Left ventricle myocardium superior (tissue), 1 donor: ENCODE data around the gene WFDC2. TPM values are rescaled to one million over a fixed set of nuclear protein-coding genes. Genes with fewer than 3 reads are reported as not detected.

Source experiments
- ATAC-seq: fragments of 200-7000 bp; cut with Tn5 transposase; one replicate; pipeline ENCODE4 v1.9.1; 2020; ENCODE audit warnings: mild to moderate bottlenecking, moderate library complexity
- DNase-seq: peaks from one replicate; pipeline ENCODE4 v3.0.0-alpha.2; 2020
- intact Hi-C: fragments of 100-400 bp; cut with micrococcal nuclease; formaldehyde crosslinking; loops from one replicate; pipeline ENCODE4 v1.11.0; 2022
- total RNA-seq: library from RNA; stranded (reverse); fragmentation: NEBNext Ultra II Directional; extraction: Animal tissue kit (Norgen Biotek cat#: 25700); gene quantifications from one replicate; pipeline ENCODE4 v1.2.1, GENCODE V29; 2021
- donor health status: DM: no; HTN: yes; CAD: no; lungs with severe emphysema.

Gene WFDC2
- total RNA-seq, 1 donor from 2014 or later: 1.4 TPM

DNA sequence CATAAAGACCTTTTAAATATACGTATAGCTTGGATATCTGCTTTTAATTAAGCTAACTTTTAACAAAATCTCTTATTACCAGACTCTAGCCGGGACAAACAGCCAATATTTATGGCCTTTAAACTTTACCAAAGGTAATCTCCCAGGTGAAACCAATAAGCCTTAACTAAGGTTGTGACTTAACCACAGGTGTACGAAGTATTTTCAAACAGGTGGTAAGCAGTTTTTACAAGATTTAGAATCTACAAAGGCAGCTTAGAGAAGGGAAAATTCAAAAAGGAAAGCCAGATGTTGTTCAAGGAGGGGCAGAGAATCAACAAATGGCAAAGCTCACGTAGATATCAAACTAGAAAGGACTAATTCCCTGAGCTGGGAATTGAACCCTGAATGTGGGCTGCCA lies 15.8 kb downstream of the WFDC2 start:
- no peak for ATAC-seq
- no peak for DNase-seq
- intact Hi-C loops: no loop called here

DNA sequence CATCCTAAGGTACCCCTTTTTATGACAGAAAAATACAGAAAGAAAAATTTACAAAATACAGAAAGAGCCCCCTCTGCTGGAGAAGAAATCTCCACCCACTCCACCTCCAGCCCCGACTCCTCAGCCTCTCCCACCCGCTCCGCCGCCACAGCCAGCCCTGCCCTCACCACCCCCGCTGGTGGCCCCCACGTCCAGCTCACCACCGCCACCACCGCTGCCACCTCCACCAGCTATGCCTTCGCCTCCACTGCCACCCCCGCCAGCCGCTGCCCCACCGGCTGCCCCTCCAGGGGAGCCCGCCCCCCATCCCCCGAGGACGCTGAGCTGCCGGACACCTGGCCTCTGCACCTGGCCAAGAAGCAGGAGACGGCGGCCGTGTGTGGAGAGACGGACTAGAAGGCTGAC lies 17.7 kb downstream of the WFDC2 start:
- intact Hi-C loops: no loop called here
- DNase-seq (no peak), ATAC-seq (no peak)

DNA sequence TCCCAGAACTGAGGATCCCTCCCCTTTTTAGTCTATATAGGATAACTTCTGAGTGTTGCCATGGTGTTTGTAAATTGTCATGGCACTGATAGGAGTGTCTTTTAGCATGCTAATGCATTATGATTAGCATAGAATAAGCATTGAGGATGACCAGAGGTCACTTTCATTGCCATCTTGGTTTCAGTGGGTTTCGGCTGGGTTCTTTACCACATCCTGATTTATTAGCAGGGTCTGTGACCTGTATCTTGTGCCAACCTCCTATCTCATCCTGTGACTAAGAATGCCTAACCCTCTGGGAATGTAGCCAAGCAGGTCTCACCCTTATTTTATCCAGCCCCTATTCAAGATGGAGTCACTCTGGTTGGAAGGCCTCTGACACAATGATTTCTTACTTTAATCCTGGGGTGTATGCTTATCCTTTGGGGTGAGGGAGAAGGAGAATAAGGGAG lies 19.6 kb downstream of the WFDC2 start:
- intact Hi-C loops: no loop called here
- ATAC-seq: no peak
- no peak for DNase-seq

DNA sequence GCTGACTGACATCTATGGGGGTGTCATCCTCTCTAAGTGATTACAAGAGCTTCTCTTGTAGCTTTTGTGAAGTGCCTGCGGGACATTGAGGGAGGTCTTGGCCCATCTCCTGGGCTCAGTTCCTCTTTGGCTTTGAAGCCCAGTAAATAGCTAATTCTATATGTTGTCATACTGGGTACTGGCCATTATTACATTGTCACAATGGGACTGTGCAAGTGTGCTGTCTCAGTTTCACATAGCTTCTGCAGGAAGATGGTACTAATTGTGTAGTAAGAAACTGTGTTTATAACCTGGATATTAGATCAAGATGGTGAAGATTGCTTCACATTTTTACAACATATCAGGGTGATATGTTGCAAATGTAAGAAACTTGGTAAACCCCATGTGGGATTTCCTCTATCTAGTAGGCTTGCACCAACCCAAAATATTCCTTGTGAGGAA lies 26.0 kb downstream of the WFDC2 start:
- intact Hi-C loops: no loop called here
- ATAC-seq (no peak), DNase-seq (no peak)

DNA sequence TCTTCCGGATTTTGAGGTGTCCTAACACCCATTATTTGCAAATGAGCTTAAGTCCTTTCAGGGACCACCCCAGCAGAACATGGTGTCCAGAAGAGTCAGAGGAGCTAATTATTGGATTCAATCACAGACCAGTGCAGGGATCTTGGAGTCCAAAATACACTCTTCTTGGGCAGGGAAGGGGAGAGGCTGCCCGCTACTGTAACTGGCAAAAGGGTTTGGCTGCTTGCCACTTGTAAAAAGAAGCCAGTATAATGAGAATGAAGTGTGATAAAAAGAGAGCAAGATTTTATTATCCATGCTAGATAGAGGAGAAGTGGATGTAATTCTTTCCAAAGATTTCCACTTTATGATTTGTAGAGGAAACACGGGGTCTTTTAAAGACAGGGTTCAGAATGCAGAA lies 26.6 kb downstream of the WFDC2 start:
- ATAC-seq: no peak
- intact Hi-C loops: no loop called here
- DNase-seq: no peak

DNA sequence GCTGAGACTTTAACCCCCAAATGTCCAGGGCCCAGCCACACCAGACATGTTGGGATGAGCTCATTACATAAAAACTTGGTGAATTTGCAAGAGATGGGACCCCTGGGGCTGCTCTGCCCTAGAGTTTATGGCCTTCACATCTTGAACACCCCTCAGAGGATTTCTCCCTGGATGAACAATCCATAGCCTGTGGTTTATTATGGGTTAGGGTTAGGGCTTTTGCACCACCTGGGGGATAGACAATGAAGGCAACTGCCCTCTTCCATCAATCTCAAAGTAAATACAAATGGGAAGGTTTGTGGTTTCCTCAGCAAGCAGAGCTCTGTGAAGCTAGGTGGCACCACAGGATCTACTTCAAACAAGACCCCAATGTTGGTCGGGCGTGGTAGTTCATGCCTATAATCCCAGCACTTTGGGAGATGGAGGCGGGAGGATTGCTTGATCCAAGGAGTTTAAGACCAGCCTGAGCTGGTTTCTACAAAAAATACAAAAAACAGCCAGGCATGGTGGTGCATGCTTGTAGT lies 28.5 kb downstream of the WFDC2 start:
- intact Hi-C loops: no loop called here
- DNase-seq (no peak), ATAC-seq (no peak)

DNA sequence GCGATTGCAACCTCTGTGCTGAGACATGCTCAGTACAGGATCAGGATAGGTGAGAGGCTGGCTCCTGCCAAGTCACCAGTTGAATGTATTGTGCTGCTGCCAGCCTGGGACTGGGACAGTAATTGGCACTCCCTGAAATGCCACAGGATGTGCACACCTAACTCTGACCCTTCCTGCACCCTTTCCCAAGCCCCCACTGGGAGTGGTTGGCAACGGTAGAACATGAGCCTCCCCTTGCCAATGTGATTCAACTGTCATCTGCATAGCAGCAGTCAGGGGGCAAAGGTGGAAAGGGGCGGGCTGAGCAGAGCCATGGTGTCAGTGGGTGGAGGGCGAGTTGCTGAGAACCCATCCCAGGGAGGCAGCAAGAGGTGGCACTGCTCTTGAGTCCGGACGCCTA lies 30.5 kb downstream of the WFDC2 start:
- ATAC-seq (no peak), DNase-seq (no peak)
- intact Hi-C loops: no loop called here

DNA sequence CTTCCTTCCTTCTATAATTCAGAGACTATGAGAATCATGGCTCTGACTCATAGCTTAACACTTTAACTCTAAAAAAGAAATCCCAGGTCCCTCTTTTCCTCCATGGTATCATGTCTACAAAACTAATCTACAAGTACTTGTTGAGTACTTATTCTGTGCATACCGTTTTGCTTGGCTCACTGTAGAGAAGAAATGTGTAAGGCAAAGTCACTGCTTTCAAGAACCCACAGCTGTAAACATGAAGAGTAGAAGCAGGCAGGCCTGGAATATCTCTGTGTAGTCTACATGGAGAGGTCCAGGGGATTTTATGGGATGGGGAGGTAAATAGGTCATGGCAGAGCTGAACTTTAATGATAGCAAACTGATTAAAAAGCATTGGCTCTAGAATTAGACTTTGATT lies 32.0 kb downstream of the WFDC2 start:
- DNase-seq (no peak), ATAC-seq (no peak)
- intact Hi-C loops: no loop called here

DNA sequence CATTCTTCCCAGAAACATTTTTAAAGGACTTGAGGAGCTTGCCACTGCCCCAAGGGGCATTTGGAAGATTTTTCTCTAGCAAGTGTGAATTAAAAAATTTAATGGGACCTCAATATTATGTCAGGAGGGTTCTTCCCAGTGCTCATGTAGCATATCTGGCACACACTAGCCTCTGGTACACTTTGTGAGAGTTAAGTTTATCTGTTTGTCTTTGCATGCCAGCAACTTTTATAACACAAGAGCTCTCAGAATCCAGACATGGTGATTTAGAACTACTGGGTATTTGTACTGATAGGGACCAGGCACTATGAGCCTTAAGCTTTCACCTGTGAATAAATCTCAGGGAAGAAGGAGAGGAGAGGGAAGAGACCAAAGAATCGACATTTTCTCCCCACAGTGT lies 33.0 kb downstream of the WFDC2 start:
- ATAC-seq (no peak), DNase-seq (no peak)
- intact Hi-C loops: no loop called here

DNA sequence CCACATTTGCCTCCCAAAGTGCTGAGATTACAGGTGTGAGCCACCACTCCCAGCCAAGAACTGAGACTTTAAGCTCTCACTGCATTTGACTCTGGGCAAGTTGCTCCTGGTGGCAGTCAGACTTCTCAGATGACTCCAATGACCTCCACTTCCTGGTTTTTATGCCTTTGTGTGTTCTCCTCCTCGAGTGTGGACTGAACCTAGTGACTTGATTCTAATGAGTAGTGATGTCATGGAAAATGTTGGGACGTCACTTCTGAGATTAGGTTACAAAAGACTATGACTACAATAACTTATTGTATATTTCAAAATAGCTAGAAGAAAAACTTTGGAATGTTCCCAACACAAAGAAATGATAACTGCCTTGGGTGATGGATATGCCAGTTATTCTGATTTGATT lies 33.9 kb downstream of the WFDC2 start:
- intact Hi-C loops: no loop called here
- ATAC-seq (no peak), DNase-seq (no peak)

DNA sequence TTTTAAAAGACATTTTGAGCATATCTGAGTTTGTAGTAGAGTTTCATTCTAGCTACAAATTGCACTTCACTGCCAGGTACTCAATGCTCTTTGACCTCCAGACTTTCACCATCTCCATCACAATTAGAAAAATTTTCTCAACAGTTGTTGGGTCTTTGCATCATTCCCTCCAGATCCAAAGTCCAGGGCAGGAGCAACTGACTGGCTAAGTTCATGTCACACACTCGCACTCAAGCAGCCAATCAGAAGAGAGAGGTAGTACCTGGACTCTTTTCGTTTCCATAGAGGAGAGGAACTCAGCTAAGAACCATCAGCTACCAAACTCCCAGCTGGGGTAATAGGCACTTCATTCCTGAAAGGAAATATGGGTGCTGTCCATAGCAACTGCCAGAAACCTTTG lies 36.8 kb downstream of the WFDC2 start:
- intact Hi-C loops: no loop called here
- no peak for ATAC-seq
- no peak for DNase-seq

DNA sequence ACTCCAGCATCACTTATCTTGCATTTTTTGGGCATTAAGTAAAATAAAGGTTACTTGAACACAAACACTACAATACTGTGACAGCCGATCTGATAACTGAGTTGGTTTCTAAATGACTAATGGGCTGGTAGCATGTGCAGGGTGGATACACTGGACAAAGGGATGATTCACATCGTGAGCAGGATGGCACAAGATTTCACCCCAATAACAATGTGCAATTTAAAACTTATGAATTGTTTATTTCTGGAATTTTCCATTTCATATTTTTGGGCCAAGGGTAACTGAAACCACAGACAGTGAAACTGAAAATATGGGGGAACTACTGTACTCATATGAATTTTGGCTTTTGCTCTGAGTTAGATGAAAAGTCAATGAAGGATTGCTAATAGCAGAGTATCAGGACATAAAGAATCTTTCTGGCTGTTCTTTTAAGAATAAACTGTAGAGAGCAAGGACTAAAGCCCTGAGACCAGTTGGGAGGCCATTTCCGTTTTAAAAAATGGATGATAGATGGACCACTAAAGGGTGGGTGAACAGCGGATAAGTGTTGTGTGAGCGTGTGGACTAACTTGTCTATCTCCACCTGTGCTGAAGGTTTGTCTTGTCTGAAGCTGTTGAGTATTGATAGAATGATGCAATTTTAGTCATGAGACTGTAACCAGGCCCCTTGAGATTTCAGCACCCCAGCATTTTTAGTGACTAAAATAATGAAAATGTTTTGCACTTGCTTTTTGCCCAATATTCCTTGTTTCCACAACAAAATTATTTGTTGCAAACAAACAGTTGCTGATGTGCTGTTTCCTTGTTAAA lies 37.7 kb downstream of the WFDC2 start:
- DNase-seq (no peak), ATAC-seq (no peak)
- intact Hi-C loops: no loop called here

DNA sequence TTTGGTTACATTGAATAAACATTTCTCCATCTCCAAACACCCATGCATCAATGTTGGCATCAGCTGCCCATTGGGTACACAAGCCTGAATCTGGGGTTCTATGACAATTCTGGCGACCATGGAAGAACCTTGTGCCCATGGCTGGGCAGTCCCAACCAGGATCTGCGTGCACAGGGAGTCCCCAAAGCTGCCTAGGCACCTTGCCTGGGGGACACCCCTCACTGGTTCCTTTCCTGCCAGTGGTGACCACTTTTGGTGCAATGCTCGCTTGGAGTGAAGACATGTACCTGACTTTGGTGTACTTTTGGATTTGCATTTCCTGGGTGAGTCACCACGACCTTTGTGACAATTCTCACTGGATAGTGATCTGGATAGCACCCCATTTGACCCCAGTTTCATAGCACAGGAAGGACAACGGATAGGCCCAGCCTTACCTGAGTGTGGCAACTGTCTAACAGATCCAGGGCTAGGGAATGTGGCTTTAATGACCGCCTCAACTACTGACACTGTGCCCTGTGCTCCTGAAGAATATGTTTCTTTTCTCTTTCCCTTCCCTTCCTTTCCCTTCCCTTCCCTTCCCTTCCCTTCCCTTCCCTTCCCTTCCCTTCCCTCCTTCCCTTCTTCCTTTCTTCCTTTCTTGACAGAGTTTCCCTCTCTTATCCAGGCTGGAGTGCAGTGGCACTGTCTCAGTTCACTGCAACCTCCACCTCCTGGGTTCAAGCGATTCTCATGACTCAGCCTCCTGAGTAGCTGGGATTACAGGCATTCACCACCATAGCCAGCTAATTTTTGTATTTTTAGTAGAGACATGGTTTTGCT lies 38.7 kb downstream of the WFDC2 start:
- no peak for ATAC-seq
- intact Hi-C loops: no loop called here
- DNase-seq: no peak

DNA sequence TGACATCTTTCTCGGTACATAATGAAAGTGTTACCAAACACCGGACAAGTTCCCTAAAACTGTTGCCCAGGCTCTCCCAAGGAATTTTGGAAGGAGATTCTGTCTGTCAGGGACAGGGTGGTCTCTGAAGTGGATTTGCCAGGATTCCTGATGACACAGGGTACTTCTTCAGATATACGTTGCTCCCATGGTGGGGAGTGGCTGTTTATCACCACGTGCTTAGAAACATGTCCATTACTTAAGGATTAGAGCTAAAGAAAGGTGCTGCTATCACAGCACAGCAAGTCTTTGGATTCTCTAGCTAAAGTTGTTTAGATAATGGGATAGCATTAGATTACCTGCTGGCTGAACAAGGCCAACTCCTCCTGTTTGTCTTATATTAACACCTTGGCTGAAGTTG lies 39.5 kb downstream of the WFDC2 start:
- intact Hi-C loops: no loop called here
- ATAC-seq (no peak), DNase-seq (no peak)

DNA sequence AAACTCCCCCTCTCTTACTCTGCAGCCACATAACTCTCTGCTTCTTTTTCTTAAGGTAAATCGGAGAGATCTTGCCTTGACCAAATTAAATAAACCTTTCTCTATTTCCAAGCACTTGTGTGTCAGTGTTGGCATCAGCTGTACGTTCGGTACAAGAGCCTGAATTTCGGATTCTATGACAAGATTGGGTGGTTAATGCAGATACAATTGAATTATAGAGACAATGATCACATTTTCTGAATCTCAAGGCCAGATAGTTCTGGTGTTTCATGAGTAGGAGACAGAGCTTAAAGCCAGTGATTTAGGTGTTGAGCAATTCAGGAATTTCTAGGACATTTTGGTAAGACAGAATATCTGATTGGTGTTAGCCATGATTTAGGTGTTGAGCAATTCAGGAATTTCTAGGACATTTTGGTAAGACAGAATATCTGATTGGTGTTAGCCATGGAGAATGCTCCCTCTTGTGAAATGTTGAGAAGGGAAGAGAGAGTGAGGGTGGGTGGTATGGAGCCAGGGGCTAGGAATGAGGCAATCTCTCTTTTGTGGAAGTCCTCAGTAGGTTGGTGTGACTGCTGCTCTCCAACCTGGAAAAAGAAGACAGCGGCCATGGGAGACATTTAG lies 40.8 kb downstream of the WFDC2 start:
- no peak for ATAC-seq
- intact Hi-C loops: no loop called here

DNA sequence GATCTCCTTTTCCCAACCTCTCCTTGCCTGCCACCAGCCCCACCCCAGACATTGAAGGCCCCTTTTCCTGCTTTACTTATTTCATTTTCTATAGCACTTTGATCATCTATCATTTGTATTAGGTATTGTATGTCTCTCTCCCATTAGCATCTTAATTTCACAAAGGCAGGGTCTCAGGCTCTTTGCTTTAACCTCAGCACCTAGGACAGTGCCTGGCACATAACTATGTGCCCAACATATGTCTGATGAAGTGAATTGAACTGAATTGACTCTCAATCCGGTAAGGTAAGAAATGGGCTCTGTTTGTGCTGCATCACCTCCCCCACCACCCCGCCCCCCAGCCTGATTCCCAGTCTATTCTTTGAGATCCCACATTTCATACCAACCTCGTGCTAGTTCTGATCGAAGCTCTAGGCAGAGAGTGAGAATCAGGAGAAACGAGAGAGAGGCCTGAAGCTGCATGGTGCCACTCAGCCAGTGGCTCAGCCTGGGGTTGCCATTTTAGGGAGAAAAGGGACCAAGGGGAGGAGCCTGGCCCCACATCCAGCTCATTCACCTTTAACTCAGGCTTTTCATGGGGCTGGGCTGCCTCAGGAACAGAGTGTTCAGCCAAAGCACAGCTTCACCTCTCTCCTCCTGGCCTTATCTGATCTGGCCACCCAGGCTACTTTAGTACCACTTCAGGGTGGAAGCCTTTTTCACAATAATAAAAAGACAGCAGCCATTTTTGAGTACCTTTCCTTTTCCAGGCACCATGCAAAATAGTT lies 45.8 kb downstream of the WFDC2 start, which contains the start of gene SPINT3:
Gene SPINT3, minus strand, starts transcription at position 476 of the 767 bp plus-strand sequence. Its CDS starts 14 bp downstream, at position 462.
- ATAC-seq (no peak), DNase-seq (no peak)
- intact Hi-C loops: no loop called here

More for the DNA sequence above, 40.8 kb downstream of the WFDC2 start:
- no peak for DNase-seq

DNA sequence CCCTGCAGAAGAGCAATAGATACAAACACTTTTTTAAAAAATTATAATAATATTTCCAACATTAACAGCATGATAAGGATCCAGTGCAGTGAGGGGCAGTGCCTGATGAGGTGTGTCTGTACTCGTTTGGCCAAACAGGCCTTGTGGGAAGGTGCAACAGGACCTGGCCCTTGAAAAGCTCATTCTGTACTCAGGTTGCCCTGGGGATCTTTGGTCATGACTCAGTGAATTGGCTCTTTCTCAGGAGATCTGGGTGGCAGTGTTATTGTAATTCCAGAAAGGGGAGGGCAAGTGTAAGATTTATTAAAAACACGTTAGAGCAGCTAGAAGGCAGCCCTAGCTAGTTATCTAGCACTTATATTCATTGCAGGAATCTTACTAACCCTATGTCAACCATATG lies 48.7 kb downstream of the WFDC2 start:
- intact Hi-C loops: no loop called here
- DNase-seq (no peak), ATAC-seq (no peak)

DNA sequence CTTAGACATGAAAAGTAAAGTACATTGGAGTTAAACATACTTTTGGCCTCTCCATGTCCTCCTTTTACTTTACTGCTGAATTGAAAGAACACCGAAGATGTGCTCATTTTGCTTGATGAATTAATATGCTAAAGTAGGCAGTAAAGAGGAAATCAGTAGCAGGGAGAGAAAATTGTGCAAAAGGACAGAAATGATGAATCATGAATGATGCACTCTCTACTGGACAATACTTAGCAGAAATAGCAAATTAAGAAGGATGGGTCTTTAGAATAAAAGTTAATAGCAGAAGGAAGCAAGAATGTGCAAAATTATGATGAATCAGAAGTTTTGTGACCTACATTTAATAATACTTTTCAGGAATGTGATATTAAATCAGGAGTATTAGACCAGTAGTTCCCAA lies 54.3 kb downstream of the WFDC2 start:
- DNase-seq (no peak), ATAC-seq (no peak)
- intact Hi-C loops: no loop called here

DNA sequence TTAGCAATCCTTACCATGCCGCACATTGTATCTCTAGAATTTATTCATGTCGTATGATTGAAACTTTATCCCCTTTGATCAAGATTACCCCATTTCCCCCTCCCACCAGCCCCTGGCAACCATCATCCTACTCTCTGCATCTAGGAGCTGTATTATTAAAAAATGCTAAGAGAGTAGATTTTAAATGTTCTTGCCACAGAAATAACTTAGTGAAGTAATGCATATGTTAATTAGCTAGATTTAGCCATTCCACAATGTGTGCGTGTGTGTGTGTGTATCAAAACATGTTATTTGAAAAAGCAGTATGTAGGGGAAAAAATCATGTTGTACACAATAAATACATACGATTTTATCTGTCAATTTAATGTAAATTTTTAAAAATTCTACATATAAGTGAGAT lies 57.7 kb downstream of the WFDC2 start:
- intact Hi-C loops: no loop called here
- DNase-seq: no peak
- no peak for ATAC-seq
